ENCODE results near the gene BMPR1B. TPM values are rescaled to one million over a fixed set of nuclear protein-coding genes. Genes with fewer than 3 reads are reported as not detected.

Gene BMPR1B
- total RNA-seq, 2 experiments from 2014 or later, result not detected

- no peak for DNase-seq
- ChIA-PET CTCF (no interaction called here), POLR2A (no interaction called here)
- Mint-ChIP-seq H3K27ac (no peak overlapping the region), H3K4me1 (ENCODE audit: low read depth) (no peaks in the 10 kb centered on the region), H3K9me3 (no peaks in the 10 kb centered on the region), H3K4me3 (no peak overlapping the region), H3K36me3 (ENCODE audit: low read depth) (no peaks in the 10 kb centered on the region), H3K27me3 (no peaks in the 10 kb centered on the region)
- no peak for TF ChIP-seq CTCF (IDR thresholded peaks at IDR 0.05)
- ATAC-seq, result no peak
- intact Hi-C loops (cut with micrococcal nuclease), result no loop called here
Measured at GRCh38 chr4:95014068-95014467, 256.3 kb downstream of the BMPR1B start.

- Mint-ChIP-seq H3K4me1 (ENCODE audit: low read depth) (no peaks in the 10 kb centered on the region), H3K27me3 (no peaks in the 10 kb centered on the region), H3K9me3 (no peaks in the 10 kb centered on the region), H3K4me3 (no peak overlapping the region), H3K36me3 (ENCODE audit: low read depth) (no peaks in the 10 kb centered on the region), H3K27ac (no peak overlapping the region)
- ATAC-seq (no peak), DNase-seq (no peak)
- ChIA-PET POLR2A (no interaction called here), CTCF (no interaction called here)
- intact Hi-C loops (cut with micrococcal nuclease), result no loop called here
- no peak for TF ChIP-seq CTCF (IDR thresholded peaks at IDR 0.05)
Measured at GRCh38 chr4:95017305-95018064, 259.7 kb downstream of the BMPR1B start.

- DNase-seq, result no peak
- Mint-ChIP-seq H3K36me3 (ENCODE audit: low read depth) (no peaks in the 10 kb centered on the region), H3K4me1 (ENCODE audit: low read depth) (no peaks in the 10 kb centered on the region), H3K9me3 (no peaks in the 10 kb centered on the region), H3K27ac (no peak overlapping the region), H3K27me3 (no peaks in the 10 kb centered on the region), H3K4me3 (no peak overlapping the region)
- ChIA-PET CTCF (no interaction called here), POLR2A (no interaction called here)
- intact Hi-C loops (cut with micrococcal nuclease), result no loop called here
- no peak for ATAC-seq
- no peak for TF ChIP-seq CTCF (IDR thresholded peaks at IDR 0.05)
Measured at GRCh38 chr4:95018785-95019184, 261.0 kb downstream of the BMPR1B start.

- POLR2A ChIA-PET, result no interaction called here
- ATAC-seq, result no peak
- no peaks in the 10 kb centered on the region for H3K9me3 Mint-ChIP-seq
- no peak for DNase-seq
- H3K36me3 Mint-ChIP-seq (ENCODE audit: low read depth), result no peaks in the 10 kb centered on the region
- intact Hi-C loops (cut with micrococcal nuclease), result no loop called here
- H3K27ac Mint-ChIP-seq, result no peak overlapping the region
- H3K4me3 Mint-ChIP-seq, result no peak overlapping the region
- TF ChIP-seq CTCF (IDR thresholded peaks at IDR 0.05), result no peak
- no peaks in the 10 kb centered on the region for H3K27me3 Mint-ChIP-seq
- no peaks in the 10 kb centered on the region for H3K4me1 Mint-ChIP-seq (ENCODE audit: low read depth)
- CTCF ChIA-PET, result no interaction called here
Measured at GRCh38 chr4:95020521-95020920, 262.8 kb downstream of the BMPR1B start.

- H3K27ac Mint-ChIP-seq, result no peak overlapping the region
- no peak for ATAC-seq
- H3K27me3 Mint-ChIP-seq, result no peaks in the 10 kb centered on the region
- H3K4me1 Mint-ChIP-seq (ENCODE audit: low read depth), result no peaks in the 10 kb centered on the region
- H3K36me3 Mint-ChIP-seq (ENCODE audit: low read depth), result no peaks in the 10 kb centered on the region
- no peak overlapping the region for H3K4me3 Mint-ChIP-seq
- POLR2A ChIA-PET, result no interaction called here
- DNase-seq, result no peak
- TF ChIP-seq CTCF (IDR thresholded peaks at IDR 0.05), result no peak
- H3K9me3 Mint-ChIP-seq, result no peaks in the 10 kb centered on the region
- CTCF ChIA-PET, result no interaction called here
- intact Hi-C loops (cut with micrococcal nuclease), result no loop called here
Measured at GRCh38 chr4:95021099-95021498, 263.3 kb downstream of the BMPR1B start.
